NCI-H1092 (cell line): Measurements from ENCODE around the gene CHST11.
"Not testable (repeated sequence)": the region's sequence is repeated elsewhere in the genome, so short reads cannot be mapped to it uniquely, and the experiment has no call there.

Experiments used
- DNase-seq: peaks from one replicate; lab custom pipeline; 2025; lab: John Stamatoyannopoulos, UW

CHST11 gene

GRCh38 chr12:104741077-104741476 is 284.3 kb downstream of the CHST11 start:
- no peak for DNase-seq

GRCh38 chr12:104741497-104742367 is 285.0 kb downstream of the CHST11 start:
- DNase-seq = no peak

DNA sequence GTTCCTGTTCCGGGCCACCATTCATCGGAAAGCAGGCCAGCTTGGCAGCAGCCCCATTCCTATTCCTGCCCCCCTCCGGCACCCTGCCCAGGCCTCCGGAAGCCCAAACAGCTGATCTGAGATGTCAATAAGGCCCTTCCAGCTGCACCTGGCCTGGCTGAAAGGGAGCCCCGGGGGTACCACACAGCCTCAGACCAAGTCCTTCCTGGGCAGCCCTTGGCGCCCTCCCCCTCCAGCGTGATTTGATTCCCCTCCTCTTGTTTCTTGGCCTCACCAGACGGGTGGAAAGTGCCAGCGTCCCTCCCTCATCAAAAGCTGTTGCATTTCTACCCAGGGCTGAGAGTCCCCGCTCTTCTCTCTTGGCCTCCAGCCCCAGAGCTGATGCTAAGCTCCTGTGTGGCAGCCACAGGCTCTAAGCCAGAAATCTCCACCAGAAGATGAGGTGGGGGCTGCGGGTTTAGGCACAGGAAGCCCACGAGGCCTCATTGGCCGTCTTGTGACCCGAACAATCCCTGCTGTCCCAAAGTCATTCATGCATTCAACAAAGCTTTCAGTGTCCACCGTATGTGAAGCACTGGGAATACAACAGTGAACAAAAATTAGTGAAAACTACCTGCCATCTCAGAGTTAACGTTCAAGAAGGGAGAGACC is 285.9 kb downstream of the CHST11 start:
- DNase-seq = peak; percentile 90

GRCh38 chr12:104743202-104743580 is 286.4 kb downstream of the CHST11 start:
- peak; percentile 9 for DNase-seq

GRCh38 chr12:104743753-104744548 is 287.2 kb downstream of the CHST11 start:
- not testable (repeated sequence) for DNase-seq

GRCh38 chr12:104746467-104747088 is 289.8 kb downstream of the CHST11 start:
- DNase-seq = no peak

DNA sequence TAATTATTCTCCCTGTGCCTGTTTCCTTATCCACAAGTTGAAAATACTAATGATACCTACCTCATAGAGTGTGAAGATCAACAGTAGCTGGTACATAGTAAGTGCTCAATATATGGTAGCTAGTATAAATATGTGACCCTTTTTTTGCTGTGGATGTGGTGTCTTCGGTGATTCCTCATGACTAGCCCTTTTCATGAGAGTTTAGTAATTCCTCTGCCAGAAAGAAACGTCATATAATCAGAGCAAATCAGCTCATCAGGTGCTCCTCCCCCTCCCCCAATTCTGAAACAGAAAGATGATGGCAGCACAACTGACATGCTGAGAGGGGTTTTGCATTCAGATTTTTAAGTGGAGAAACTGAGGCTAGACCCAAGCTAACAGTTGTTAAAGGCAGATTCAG is 290.6 kb downstream of the CHST11 start:
- DNase-seq = no peak

DNA sequence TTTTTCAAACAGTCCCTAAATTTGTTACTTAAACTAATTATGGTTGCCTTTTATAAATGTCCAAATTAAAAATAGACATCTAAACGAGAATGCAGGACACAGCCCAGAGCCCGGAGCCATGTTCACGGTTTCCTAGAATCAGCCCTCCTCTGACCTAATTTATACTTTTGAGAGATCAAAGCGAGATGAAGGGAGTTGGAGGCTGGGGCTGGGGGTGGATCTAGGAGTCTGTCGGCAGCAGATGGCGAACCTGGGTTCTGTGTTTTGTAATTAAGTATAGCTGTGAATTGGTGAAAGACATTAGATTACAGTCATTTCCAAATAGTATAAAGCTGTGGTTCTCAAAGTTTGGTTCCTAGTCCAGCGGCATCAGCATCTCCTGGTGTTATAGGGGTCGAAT is 291.2 kb downstream of the CHST11 start:
- DNase-seq = no peak

DNA sequence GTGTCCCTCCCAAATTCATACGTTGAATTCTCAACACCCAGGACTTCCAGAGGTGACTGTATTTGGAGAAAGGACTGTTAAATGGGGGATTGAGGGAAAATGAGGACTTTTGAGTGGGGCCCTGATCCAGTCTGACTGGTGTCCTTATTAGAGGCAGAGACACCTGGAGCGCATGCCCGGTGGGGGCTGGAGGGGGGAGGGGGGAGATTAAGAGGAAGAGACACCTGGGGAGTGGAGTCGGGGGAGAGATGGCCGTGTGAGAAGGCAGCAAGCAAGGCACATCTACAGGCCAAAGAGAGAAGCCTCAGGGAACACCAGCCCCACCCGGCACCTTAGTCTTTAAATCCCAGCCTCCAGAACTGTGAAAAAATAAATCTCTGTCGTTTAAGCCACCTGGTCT is 291.6 kb downstream of the CHST11 start:
- no peak for DNase-seq

- DNase-seq = no peak
These were observed 292.0 kb downstream of the CHST11 start for GRCh38 chr12:104748790-104749189.

GRCh38 chr12:104749545-104749944 is 292.8 kb downstream of the CHST11 start:
- DNase-seq = no peak

GRCh38 chr12:104750061-104750460 is 293.3 kb downstream of the CHST11 start:
- DNase-seq = no peak

DNA sequence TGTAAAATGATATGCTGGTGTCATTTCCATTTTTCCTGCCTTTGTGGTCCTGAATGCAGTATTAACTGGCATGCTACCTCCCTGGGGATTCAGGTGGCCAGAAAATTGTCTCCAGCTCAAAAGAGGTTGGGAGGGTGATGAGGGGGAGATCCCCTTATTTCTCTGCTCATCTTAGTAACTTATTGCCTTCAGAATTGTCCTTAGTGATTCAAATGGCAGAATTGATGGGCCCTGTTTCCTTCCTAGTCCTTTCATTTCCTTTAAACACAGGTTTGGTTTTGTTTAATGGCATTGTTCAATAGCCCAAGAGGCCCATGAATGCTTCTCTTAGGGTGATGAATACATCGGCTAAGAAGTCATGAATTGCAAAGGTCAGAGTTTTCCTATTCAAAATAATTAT is 294.4 kb downstream of the CHST11 start:
- no peak for DNase-seq

- no peak for DNase-seq
These were observed 294.8 kb downstream of the CHST11 start for GRCh38 chr12:104751594-104751993.

DNA sequence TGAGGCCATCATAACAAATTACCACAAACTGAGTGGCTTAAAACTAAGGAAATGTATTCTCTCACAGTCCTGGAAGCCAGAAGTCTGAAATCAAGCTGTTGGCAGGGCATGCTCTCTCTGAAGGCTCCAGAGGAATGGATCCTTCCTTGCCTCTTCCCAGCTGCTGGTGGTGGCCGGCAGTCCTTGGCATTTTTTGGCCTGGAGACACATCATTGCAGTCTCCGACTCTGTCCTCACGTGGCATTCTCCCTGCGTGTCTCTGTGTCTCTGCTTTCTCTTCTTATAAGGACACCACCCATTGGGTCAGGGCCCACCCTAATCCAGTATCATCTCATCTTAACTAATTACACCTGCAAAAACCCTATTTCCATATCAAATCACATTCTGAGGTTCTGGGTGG is 295.3 kb downstream of the CHST11 start:
- no peak for DNase-seq

- no peak for DNase-seq
These were observed 296.1 kb downstream of the CHST11 start for GRCh38 chr12:104752881-104753280.

- no peak for DNase-seq
These were observed 300.2 kb downstream of the CHST11 start for GRCh38 chr12:104756901-104757300.

DNA sequence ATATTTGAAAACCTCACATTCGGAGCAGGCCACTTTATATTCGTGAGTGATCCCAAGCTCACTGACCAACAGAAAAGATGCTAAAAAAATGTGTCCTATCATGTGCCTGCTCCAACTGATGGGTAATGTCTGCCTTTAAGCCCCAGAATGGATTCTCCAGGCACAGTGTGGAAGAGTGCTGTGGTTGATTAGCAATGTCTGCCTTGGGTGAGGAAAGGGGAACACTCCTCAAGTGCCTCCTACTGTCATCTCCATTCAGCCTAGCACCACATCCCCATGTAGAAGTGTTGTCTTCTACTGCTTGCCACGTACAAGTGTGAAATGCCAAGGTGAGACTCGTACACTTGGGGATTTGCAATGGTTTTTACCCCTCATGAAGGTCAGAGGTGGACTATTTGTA is 302.0 kb downstream of the CHST11 start:
- DNase-seq = no peak

DNA sequence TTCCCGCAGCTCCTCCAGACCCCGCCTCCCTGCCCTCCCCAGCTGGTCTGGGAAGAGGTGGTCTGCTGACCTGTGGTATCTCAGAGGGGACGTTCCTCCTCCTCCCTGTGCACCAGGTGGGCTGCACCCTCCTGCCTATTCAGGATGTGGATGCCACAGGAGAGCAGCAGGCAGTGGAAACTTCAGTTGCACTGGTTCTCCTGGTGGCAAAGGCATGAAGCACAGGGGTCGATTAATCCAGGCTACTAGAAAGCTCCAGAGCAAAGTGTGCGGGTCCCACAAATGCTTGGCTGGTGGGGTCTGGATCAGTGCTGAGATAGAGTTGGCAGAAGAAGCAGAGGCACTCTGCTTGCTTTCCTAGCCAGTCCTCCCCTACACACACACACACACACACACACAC is 304.3 kb downstream of the CHST11 start:
- no peak for DNase-seq

DNA sequence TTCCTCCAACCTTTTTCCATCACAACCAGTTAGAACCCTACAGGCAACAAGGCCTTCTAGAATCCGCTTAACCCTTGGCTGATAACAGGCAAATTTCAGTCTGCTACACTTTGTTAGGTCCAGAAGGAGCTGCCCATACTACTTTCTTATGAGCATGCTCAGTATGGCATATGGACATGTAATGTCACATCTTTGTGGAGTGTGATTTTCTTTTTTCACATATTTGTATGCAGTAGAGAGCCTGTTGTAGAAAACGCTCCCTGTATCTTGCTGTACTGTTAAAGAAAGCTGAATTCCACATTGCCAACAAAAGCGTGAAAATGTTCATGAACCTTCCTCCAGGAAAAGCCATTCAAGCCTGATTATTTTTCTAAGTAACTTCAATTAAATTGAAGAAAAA is 304.9 kb downstream of the CHST11 start:
- no peak for DNase-seq

GRCh38 chr12:104763168-104763805 is 306.5 kb downstream of the CHST11 start:
- no peak for DNase-seq
